Measurements from ENCODE around the gene MAOB.

MAOB gene

DNA sequence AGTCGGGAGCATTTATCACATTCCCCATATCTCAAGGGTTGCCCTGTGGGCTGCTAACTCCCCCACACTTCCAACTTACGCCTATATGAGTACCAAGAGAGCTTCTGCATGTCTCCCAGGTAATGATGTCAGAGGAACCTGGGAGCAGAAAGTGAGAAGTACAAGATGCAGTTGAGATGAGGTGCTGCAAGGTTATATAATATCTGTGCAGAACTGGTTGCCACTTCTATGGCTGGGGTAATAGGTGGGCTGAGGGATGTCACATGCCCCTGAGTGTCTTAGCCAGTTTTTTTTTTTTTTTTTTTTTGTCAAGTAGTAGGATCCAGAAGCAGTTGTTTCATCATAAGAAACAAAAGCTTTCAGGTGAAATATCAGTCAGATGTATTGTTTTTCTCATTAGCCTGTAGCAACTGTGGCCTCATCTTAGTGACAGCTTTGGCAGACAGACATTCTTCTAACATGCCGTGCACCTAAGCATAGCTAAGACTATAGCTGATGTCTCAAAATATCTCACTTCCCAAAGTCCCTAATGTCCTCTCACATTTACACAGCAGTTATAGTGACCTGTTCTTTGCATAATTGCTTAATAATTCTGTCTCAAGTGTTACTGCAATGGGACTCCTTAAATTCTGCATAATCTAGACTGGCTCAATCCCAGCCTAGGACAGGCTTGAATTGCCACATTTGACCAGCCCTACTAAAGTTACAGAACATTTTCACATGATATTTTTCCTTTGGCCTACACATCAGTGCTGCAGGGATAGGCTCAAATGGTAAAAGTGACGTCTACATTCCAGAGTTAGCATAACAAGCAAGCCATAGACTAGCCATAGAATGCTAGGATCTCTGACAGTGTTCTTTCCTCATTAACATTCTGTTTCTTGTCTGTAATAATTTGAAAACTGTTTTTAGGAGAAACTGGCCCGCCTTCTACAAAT, 17.9 kb upstream of the MAOB start:
- H3K4me3 ChIP-seq (IDR thresholded peaks at IDR 0.05; ENCODE audit: insufficient read depth, low read depth, low read length): no peak overlapping the region
- no peaks in the 10 kb centered on the region for H3K4me1 ChIP-seq (ENCODE audit: low read depth, poor library complexity, severe bottlenecking)
- H3K4me2 ChIP-seq: no peak overlapping the region
- H2AFZ ChIP-seq (ENCODE audit: low read depth): no peak overlapping the region
- no peaks in the 10 kb centered on the region for H3K27me3 ChIP-seq (ENCODE audit: insufficient read depth, low read depth)
- H3K27ac ChIP-seq: no peak overlapping the region
- H3K36me3 ChIP-seq (ENCODE audit: insufficient read depth): no peaks in the 10 kb centered on the region
- no peak overlapping the region for H3K9ac ChIP-seq
- no peaks in the 10 kb centered on the region for H4K20me1 ChIP-seq (ENCODE audit: insufficient read depth)
- TF ChIP-seq, protein P1, sequence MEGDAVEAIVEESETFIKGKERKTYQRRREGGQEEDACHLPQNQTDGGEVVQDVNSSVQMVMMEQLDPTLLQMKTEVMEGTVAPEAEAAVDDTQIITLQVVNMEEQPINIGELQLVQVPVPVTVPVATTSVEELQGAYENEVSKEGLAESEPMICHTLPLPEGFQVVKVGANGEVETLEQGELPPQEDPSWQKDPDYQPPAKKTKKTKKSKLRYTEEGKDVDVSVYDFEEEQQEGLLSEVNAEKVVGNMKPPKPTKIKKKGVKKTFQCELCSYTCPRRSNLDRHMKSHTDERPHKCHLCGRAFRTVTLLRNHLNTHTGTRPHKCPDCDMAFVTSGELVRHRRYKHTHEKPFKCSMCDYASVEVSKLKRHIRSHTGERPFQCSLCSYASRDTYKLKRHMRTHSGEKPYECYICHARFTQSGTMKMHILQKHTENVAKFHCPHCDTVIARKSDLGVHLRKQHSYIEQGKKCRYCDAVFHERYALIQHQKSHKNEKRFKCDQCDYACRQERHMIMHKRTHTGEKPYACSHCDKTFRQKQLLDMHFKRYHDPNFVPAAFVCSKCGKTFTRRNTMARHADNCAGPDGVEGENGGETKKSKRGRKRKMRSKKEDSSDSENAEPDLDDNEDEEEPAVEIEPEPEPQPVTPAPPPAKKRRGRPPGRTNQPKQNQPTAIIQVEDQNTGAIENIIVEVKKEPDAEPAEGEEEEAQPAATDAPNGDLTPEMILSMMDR (conservative IDR thresholded peaks at IDR 0.05; ENCODE audit: low read depth, low read length): no peak
- no peaks in the 10 kb centered on the region for H3K79me2 ChIP-seq (ENCODE audit: insufficient read depth, low read depth)

DNA sequence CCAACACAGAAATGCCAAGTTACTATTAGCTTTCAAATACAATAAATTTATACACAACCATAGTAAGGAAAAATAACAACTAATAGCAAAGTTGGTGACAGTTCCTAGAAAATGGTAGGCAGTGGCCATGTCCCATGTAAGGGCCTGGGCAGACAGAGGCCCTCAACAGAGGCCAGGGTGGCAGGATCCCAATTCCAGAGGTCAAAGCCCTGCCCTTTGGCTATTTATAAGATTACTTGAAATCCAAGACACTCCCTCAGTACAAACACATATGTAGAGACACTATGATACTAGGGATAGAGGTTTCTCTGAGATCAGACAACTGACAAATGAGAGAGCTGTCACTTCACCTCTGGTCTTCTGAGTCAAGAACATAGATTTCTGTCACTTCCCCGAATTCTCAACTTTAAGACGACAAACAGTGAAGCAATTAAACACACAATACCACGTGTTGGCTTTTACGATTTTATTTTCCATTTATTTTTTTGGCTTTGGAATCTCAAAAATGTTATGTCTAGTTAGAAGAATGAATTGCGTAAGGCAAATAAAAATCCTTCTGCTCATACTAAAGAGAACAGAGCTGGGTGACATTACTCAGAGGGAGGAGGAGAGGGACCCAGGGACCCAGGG, 16.3 kb upstream of the MAOB start:
- no peaks in the 10 kb centered on the region for H3K36me3 ChIP-seq (ENCODE audit: insufficient read depth)
- H3K79me2 ChIP-seq (ENCODE audit: insufficient read depth, low read depth): no peaks in the 10 kb centered on the region
- no peak overlapping the region for H3K27ac ChIP-seq
- H4K20me1 ChIP-seq (ENCODE audit: insufficient read depth): no peaks in the 10 kb centered on the region
- no peak overlapping the region for H3K4me2 ChIP-seq
- H3K4me3 ChIP-seq (IDR thresholded peaks at IDR 0.05; ENCODE audit: insufficient read depth, low read depth, low read length): no peak overlapping the region
- H3K27me3 ChIP-seq (ENCODE audit: insufficient read depth, low read depth): no peaks in the 10 kb centered on the region
- TF ChIP-seq, protein P1 (conservative IDR thresholded peaks at IDR 0.05; ENCODE audit: low read depth, low read length): no peak
- H2AFZ ChIP-seq (ENCODE audit: low read depth): no peak overlapping the region
- no peak overlapping the region for H3K9ac ChIP-seq
- H3K4me1 ChIP-seq (ENCODE audit: low read depth, poor library complexity, severe bottlenecking): no peaks in the 10 kb centered on the region

DNA sequence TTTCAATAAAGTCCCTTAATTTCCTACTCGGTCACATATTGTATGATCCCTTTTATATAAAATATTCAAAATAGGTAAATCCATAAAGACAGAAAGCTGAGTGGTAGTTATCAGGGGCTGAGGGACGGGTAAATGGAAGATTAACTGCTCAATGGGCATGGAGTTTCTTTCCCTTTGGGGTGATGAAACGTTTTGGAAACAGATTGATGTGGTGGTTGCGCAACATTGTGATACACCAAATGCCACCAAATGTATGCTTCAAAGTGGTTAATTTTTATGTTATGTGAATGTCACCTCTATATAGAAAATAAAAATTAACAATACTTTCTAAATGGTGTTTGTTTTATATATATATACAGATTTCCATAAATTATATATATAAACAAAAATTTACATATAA, 15.0 kb upstream of the MAOB start:
- TF ChIP-seq, protein P1 (conservative IDR thresholded peaks at IDR 0.05; ENCODE audit: low read depth, low read length): no peak
- Histone ChIP-seq H4K20me1 (ENCODE audit: insufficient read depth) (no peaks in the 10 kb centered on the region), H3K27ac (no peak overlapping the region), H3K4me3 (IDR thresholded peaks at IDR 0.05; ENCODE audit: insufficient read depth, low read depth, low read length) (no peak overlapping the region), H3K27me3 (ENCODE audit: insufficient read depth, low read depth) (no peaks in the 10 kb centered on the region), H3K9ac (no peak overlapping the region), H3K4me1 (ENCODE audit: low read depth, poor library complexity, severe bottlenecking) (no peaks in the 10 kb centered on the region), H2AFZ (ENCODE audit: low read depth) (no peak overlapping the region), H3K79me2 (ENCODE audit: insufficient read depth, low read depth) (no peaks in the 10 kb centered on the region), H3K36me3 (ENCODE audit: insufficient read depth) (no peaks in the 10 kb centered on the region), H3K4me2 (no peak overlapping the region)

DNA sequence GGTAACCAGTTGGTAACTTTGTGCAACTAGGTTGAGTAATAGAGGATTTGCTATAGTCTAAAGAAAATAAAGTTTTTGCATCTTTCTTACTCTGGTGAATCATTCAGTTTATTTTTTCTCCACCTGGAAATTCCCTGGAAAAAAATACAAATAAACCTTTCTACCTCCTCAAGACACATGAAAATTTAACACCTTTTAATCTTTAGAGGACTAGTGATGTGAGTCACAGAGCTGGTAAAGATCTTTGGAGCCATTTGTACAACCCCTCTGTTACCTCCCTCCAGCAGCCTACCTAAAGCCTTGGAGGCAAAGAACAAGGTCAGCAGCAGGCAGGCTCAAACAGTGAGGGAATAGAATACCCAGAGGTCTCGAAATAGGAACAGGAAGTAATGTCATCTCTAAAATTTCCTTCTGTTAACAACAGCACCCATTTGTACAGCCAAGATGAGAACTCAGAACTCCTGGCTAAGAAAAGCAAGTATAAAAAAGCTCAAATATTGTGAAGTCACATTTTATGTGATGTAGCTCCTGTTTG, 10.2 kb upstream of the MAOB start:
- no peak overlapping the region for H3K9ac ChIP-seq
- H2AFZ ChIP-seq (ENCODE audit: low read depth): no peak overlapping the region
- H3K36me3 ChIP-seq (ENCODE audit: insufficient read depth): no peaks in the 10 kb centered on the region
- H3K27me3 ChIP-seq (ENCODE audit: insufficient read depth, low read depth): no peaks in the 10 kb centered on the region
- H3K4me1 ChIP-seq (ENCODE audit: low read depth, poor library complexity, severe bottlenecking): no peaks in the 10 kb centered on the region
- no peaks in the 10 kb centered on the region for H4K20me1 ChIP-seq (ENCODE audit: insufficient read depth)
- no peaks in the 10 kb centered on the region for H3K79me2 ChIP-seq (ENCODE audit: insufficient read depth, low read depth)
- H3K4me2 ChIP-seq: no peak overlapping the region
- TF ChIP-seq, protein P1 (conservative IDR thresholded peaks at IDR 0.05; ENCODE audit: low read depth, low read length): no peak
- no peak overlapping the region for H3K4me3 ChIP-seq (IDR thresholded peaks at IDR 0.05; ENCODE audit: insufficient read depth, low read depth, low read length)
- no peak overlapping the region for H3K27ac ChIP-seq
